HepG2 (cell line): ENCODE results near the gene CMTM1. TPM values are rescaled to one million over a fixed set of nuclear protein-coding genes. Genes with fewer than 3 reads are reported as not detected.

ENCODE experiments used
- ATAC-seq: fragments of 200-7000 bp; cut with Tn5 transposase; 3 replicates; pipeline ENCODE4 v1.9.1; 2020; ENCODE audit warnings: mild to moderate bottlenecking, moderate library complexity
- BruUV-seq: library from RNA; stranded (reverse); fragments of 400-500 nt; replicated peaks from 2 replicates; lab custom pipeline; 2021; lab: Mats Ljungman, UMichigan
- CTCF ChIA-PET: fragments of 300-600 bp; formaldehyde crosslinking; extraction: SDS; loops from one replicate; lab custom pipeline; 2021; ENCODE audit warnings: low total read pairs, inconsistent platforms, low intra/inter-chr PET ratio; lab: Yijun Ruan, JAX
- POLR2A ChIA-PET: fragments of 350-600 bp; sonication (Branson Sonifier 250); formaldehyde crosslinking; loops from one replicate; lab custom pipeline; 2020; ENCODE audit warnings: antibody characterized with exemption, inconsistent platforms; lab: Yijun Ruan, JAX
- DNase-seq: peaks from one replicate; pipeline ENCODE4 v3.0.0-alpha.2; 2015; ENCODE audit warnings: low spot score
- FAIRE-seq: peaks from 3 replicates; lab custom pipeline; 2011; peaks lifted over from hg19 to GRCh38; lab: Jason Lieb, UNC
- H2AFZ ChIP-seq: one replicate; pipeline ENCODE4 v1.6.1; 2011; ENCODE audit warnings: low read length, inconsistent platforms
- H3K27ac ChIP-seq: fragments of 300-600 bp; 3 replicates; pipeline ENCODE4 v1.8.0; 2011; ENCODE audit warnings: mixed run types, mild to moderate bottlenecking, mixed read lengths, low read length, inconsistent platforms; ENCODE audit not compliant: insufficient read depth; ENCODE audit errors: extremely low read length
- H3K27me3 ChIP-seq, 2 experiments: fragments of 200-600 bp in 1 of 2; 2 replicates in 1 of 2; 3 replicates in 1 of 2; pipeline versions ENCODE4 v1.6.0 to v1.8.0; 2011; ENCODE audit warnings: low read length in 2 of 2, mild to moderate bottlenecking in 2 of 2, moderate library complexity in 2 of 2, inconsistent platforms in 1 of 2; ENCODE audit not compliant: insufficient read depth in 2 of 2, control insufficient read depth in 1 of 2
- H3K36me3 ChIP-seq, 2 experiments: fragments of 200-600 bp in 1 of 2; replicated peaks in 1 of 2; 2 replicates in 1 of 2; 3 replicates in 1 of 2; pipeline versions ENCODE4 v1.5.1 to v1.8.0; 2011; ENCODE audit warnings: low read length in 2 of 2, inconsistent platforms in 1 of 2; ENCODE audit not compliant: insufficient read depth in 2 of 2, control insufficient read depth in 1 of 2
- H3K4me1 ChIP-seq: 2 replicates; pipeline ENCODE4 v1.5.1; 2012; ENCODE audit warnings: low read length, inconsistent platforms; ENCODE audit not compliant: insufficient read depth
- H3K4me2 ChIP-seq: 2 replicates; pipeline ENCODE4 v1.6.0; 2011; ENCODE audit warnings: low read depth, low read length, inconsistent platforms
- H3K4me3 ChIP-seq, 3 experiments: fragments of 200-600 bp in 1 of 3; sonication (generic), shearing (Covaris generic) in 1 of 3; replicated peaks in 1 of 3; 2 replicates each; pipeline ENCODE4 v1.5.1; 2011 to 2016; ENCODE audit warnings: low read length in 3 of 3, inconsistent platforms in 2 of 3, low read depth in 2 of 3, mild to moderate bottlenecking in 2 of 3, control low read depth in 1 of 3, mixed read lengths in 1 of 3; ENCODE audit not compliant: insufficient read depth in 1 of 3
- H3K79me2 ChIP-seq: one replicate; pipeline ENCODE4 v1.6.1; 2011; ENCODE audit warnings: low read length, inconsistent platforms; ENCODE audit not compliant: insufficient read depth
- H3K9ac ChIP-seq: 2 replicates; pipeline ENCODE4 v1.6.0; 2011; ENCODE audit warnings: mild to moderate bottlenecking, low read depth, low read length, inconsistent platforms; ENCODE audit not compliant: insufficient read depth
- H3K9me3 ChIP-seq: 2 replicates; pipeline ENCODE4 v1.5.1; 2012; ENCODE audit warnings: mild to moderate bottlenecking, low read length
- H4K20me1 ChIP-seq: 2 replicates; pipeline ENCODE4 v1.6.0; 2011; ENCODE audit warnings: inconsistent platforms, mild to moderate bottlenecking, low read length, moderate library complexity; ENCODE audit not compliant: insufficient read depth
- BRF2 ChIP-seq: sonication (generic); formaldehyde crosslinking; IDR thresholded peaks from 2 replicates; pipeline ENCODE4 v1.8.1; 2022; ENCODE audit warnings: mild to moderate bottlenecking, missing genetic modification reagents
- KDM5A ChIP-seq: fragments of 200-600 bp; sonication (generic); IDR thresholded peaks from 2 replicates; pipeline ENCODE4 v1.7.0; 2018; ENCODE audit warnings: antibody characterized with exemption, mild to moderate bottlenecking, low read length, borderline replicate concordance
- MIER2 ChIP-seq: IDR thresholded peaks from 2 replicates; pipeline ENCODE4 v1.6.1; 2016; ENCODE audit warnings: missing biosample characterization, missing genetic modification reagents
- PAF1 ChIP-seq: IDR thresholded peaks from 2 replicates; pipeline ENCODE4 v1.6.1; 2016; ENCODE audit warnings: missing genetic modification reagents, missing compliant biosample characterization
- PHF20 ChIP-seq: sonication (generic); formaldehyde crosslinking; IDR thresholded peaks from 2 replicates; pipeline ENCODE4 v1.5.0; 2020; ENCODE audit warnings: mild to moderate bottlenecking, missing genetic modification reagents
- PHF8 ChIP-seq: sonication (generic); formaldehyde crosslinking; IDR thresholded peaks from 2 replicates; pipeline ENCODE4 v1.5.0; 2020; ENCODE audit warnings: missing genetic modification reagents
- RAD21 ChIP-seq: fragments of 450-650 bp; formaldehyde crosslinking; IDR thresholded peaks from 2 replicates; pipeline ENCODE4 v1.5.0; 2020; ENCODE audit warnings: mild to moderate bottlenecking
- RARG ChIP-seq: sonication (generic); formaldehyde crosslinking; IDR thresholded peaks from 2 replicates; pipeline ENCODE4 v1.4.0; 2020; ENCODE audit warnings: low read depth, mild to moderate bottlenecking, missing genetic modification reagents
- SIX4 ChIP-seq: sonication (generic); formaldehyde crosslinking; IDR thresholded peaks from 2 replicates; pipeline ENCODE4 v1.4.0; 2020; ENCODE audit warnings: missing genetic modification reagents
- SP4 ChIP-seq: sonication (generic); formaldehyde crosslinking; IDR thresholded peaks from 2 replicates; pipeline ENCODE4 v1.8.1; 2023; ENCODE audit warnings: mild to moderate bottlenecking, missing genetic modification reagents
- SRSF9 ChIP-seq: fragments of 200-400 bp; formaldehyde crosslinking; IDR thresholded peaks from 2 replicates; pipeline ENCODE4 v1.6.1; 2018; ENCODE audit warnings: borderline replicate concordance, mild to moderate bottlenecking, low read depth, low read length; ENCODE audit not compliant: insufficient read depth, poor library complexity, severe bottlenecking
- TCF7L2 ChIP-seq: IDR thresholded peaks from 2 replicates; pipeline ENCODE4 v1.6.1; 2011; ENCODE audit warnings: mild to moderate bottlenecking, low read depth, low read length, moderate library complexity
- TOPORS ChIP-seq: sonication (generic); formaldehyde crosslinking; IDR thresholded peaks from 2 replicates; pipeline ENCODE4 v1.8.0; 2023; ENCODE audit warnings: mild to moderate bottlenecking, missing genetic modification reagents
- XRCC5 ChIP-seq: fragments of 200-400 bp; formaldehyde crosslinking; optimal IDR thresholded peaks from 2 replicates; pipeline ENCODE3; 2017; ENCODE audit warnings: mild to moderate bottlenecking, low read length
- ZBTB7A ChIP-seq: sonication (generic); formaldehyde crosslinking; IDR thresholded peaks from 2 replicates; pipeline ENCODE4 v1.8.0; 2022; ENCODE audit warnings: mild to moderate bottlenecking, missing genetic modification reagents
- ZNF333 ChIP-seq: sonication (generic); formaldehyde crosslinking; IDR thresholded peaks from 2 replicates; pipeline ENCODE4 v1.4.0; 2020; ENCODE audit warnings: mild to moderate bottlenecking, missing genetic modification reagents, borderline replicate concordance
- ZNF484 ChIP-seq: sonication (generic); formaldehyde crosslinking; IDR thresholded peaks from 2 replicates; pipeline ENCODE4 v1.5.1; 2020; ENCODE audit warnings: mild to moderate bottlenecking, low read depth, missing genetic modification reagents, borderline replicate concordance
- WGBS: methylation state at CpG from one replicate; pipeline ENCODE4 v1.1.6; 2017; ENCODE audit warnings: low lambda C conversion rate; 5-methylcytosine and 5-hydroxymethylcytosine counted together
- in situ Hi-C: cut with HindIII; loops from 2 replicates; pipeline ENCODE4 v1.10.0; 2017; ENCODE audit warnings: low pct_unique_long_range_greater_than_20kb; ENCODE audit not compliant: extremely low pct_ligation_motif_present
- intact Hi-C: fragments of 100-400 bp; cut with micrococcal nuclease; formaldehyde crosslinking; loops from one replicate; pipeline ENCODE4 v1.10.0; 2022; ENCODE audit not compliant: unreplicated experiment
- polyA plus RNA-seq, 8 experiments: library from polyadenylated mRNA; depleted of rRNA in 3 of 8; stranded (reverse) in 7 of 8; unstranded in 1 of 8; fragments of >200 nt; fragmentation: Illumina TruSeq in 4 of 8; extraction: Trizol in 4 of 8; gene quantifications; 2 replicates each; pipeline versions ENCODE4 v1.2.1 to v1.2.3, GENCODE V29; 2011 to 2016; ENCODE audit warnings: low read depth in 4 of 8, missing spikeins in 1 of 8, mixed read lengths in 1 of 8; ENCODE audit not compliant: insufficient read depth in 1 of 8
- total RNA-seq, 5 experiments: library from RNA; depleted of rRNA; stranded (reverse); fragments of >200 nt; fragmentation: Illumina TruSeq; extraction: Trizol; gene quantifications; 2 replicates each; pipeline ENCODE4 v1.2.3, GENCODE V29; 2016; ENCODE audit warnings: low read depth in 1 of 5
- TF ChIP-seq, protein P1 (sequence below): sonication (generic); formaldehyde crosslinking; IDR thresholded peaks from 2 replicates; pipeline ENCODE4 v1.5.1; 2020; ENCODE audit warnings: mild to moderate bottlenecking, missing genetic modification reagents, borderline replicate concordance
- TF ChIP-seq, protein P2 (sequence below): sonication (generic); formaldehyde crosslinking; IDR thresholded peaks from 2 replicates; pipeline ENCODE4 v1.9.0; 2021; ENCODE audit warnings: missing genetic modification reagents, borderline replicate concordance

Gene CMTM1
- total and polyA plus RNA-seq, 2 of the 13 experiments (the other 11 are each of a cell fraction or from before 2014, with no cell fraction given), result 1.7 to 2.9 TPM

DNA sequence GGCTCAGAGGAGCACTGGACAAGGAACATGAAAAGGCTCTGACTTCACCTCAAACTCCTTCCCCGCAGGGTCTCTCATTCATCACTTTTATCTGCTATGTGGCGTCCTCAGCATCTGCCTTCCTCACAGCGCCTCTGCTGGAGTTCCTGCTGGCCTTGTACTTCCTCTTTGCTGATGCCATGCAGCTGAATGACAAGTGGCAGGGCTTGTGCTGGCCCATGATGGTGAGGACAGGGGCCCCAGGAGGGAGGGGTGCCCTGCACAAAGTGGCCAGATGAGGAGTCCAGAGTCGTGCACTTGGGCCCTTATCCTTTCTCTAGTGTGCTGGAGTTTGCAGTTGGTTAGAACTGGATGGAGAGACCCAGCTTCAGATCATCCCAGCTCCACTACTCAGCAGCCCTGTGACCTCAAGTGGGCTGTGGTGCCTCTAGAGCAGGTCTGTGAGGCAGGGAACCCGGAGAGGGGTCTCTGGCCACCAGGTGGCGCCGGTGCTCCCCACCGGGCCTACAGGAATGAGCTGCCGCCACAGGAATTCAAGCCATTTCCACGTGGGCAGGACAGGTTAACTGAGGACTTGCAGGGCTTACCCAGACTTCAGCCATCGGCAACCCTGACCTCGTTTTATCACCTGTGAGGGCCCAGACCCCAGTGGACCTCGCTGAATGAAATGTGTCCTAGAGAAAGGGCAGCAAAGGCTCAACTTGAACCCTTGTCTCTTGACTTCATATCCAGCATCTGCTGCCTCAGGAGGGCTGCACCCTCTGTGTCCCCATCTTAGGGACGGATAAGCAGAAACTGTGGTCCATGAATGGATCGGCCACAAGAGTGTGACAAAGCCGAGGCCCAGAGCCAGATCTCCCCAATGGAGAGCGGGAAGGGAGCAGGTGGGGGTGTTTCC, 42.3 kb downstream of the CMTM1 start:
- no peak overlapping the region for H3K4me3 ChIP-seq
- 0 out of 2 replicates have a peak overlapping the region, but pooled peaks have one; percentile 15 for H3K4me2 ChIP-seq
- FAIRE-seq (peak; percentile 88), DNase-seq (peak; percentile 93), ATAC-seq (peak; percentile 73)
- H3K79me2 ChIP-seq, result peaks cover 9% of the 10 kb centered on the region
- POLR2A ChIA-PET, result interaction anchor here (0.6 to 2.1 kb wide), 9 partner anchors 9 to 202 kb away, joined by 3 to 15 read pairs (median 4); partner anchors contain the start of gene CKLF
- H3K4me1 ChIP-seq, result peaks cover 40% of the 10 kb centered on the region
- no peaks in the 10 kb centered on the region for H3K9me3 ChIP-seq
- intact Hi-C loops (loop anchor here (1.0 to 2.0 kb wide), 6 partner anchors 43 to 265 kb away; no protein-coding TSS in a partner anchor), in situ Hi-C loops (loop anchor here (5.0 kb wide), 2 partner anchors 84 to 259 kb away; no protein-coding TSS in a partner anchor)
- WGBS, result 69% methylated on average over 9 of the region's 17 CpGs
- peak overlapping the region; percentile 61 for H3K27ac ChIP-seq
- H3K36me3 ChIP-seq, result peaks cover 23 to 43% of the 10 kb centered on the region in 2 experiments
- peaks cover 13% of the 10 kb centered on the region; the same call in 1 of the 2 replicates for H4K20me1 ChIP-seq
- H3K27me3 ChIP-seq, result no peaks in the 10 kb centered on the region
- CTCF ChIA-PET, result interaction anchor here (0.9 to 3.0 kb wide), 5 partner anchors 42 to 259 kb away, joined by 3 to 12 read pairs (median 8); partner anchors contain the start of gene CMTM4
- BruUV-seq, result no TSS peak
- H3K9ac ChIP-seq, result no peak overlapping the region
- H2AFZ ChIP-seq, result no peak overlapping the region
- TF ChIP-seq PHF20 (CRISPR knock-in tag), result no peak; the same call in 1 of the 2 replicates
- TF ChIP-seq PHF8 (CRISPR knock-in tag), result no peak; the same call in 1 of the 2 replicates
- TF ChIP-seq TOPORS (CRISPR knock-in tag), result peak; percentile 59; the same call in 1 of the 2 replicates
- TF ChIP-seq SRSF9, result no peak
- TF ChIP-seq ZNF333 (CRISPR knock-in tag), result 0 out of 2 replicates have a peak, but pooled peaks have one; percentile 79
- no peak for TF ChIP-seq SIX4 (CRISPR knock-in tag)
- peak; percentile 96 for TF ChIP-seq RAD21 (CRISPR knock-in tag)
- 0 out of 2 replicates have a peak, but pooled peaks have one; percentile 32 for TF ChIP-seq SP4 (CRISPR knock-in tag)
- peak; percentile 69; the same call in 1 of the 2 replicates for TF ChIP-seq BRF2
- peak; percentile 99 for TF ChIP-seq XRCC5
- TF ChIP-seq KDM5A, result no peak
- TF ChIP-seq MIER2 (CRISPR knock-in tag), result peak; percentile 61; the same call in 1 of the 2 replicates
- no peak for TF ChIP-seq ZNF484
- TF ChIP-seq ZBTB7A (CRISPR knock-in tag), result peak; percentile 74; the same call in 1 of the 2 replicates
- TF ChIP-seq, protein P1, sequence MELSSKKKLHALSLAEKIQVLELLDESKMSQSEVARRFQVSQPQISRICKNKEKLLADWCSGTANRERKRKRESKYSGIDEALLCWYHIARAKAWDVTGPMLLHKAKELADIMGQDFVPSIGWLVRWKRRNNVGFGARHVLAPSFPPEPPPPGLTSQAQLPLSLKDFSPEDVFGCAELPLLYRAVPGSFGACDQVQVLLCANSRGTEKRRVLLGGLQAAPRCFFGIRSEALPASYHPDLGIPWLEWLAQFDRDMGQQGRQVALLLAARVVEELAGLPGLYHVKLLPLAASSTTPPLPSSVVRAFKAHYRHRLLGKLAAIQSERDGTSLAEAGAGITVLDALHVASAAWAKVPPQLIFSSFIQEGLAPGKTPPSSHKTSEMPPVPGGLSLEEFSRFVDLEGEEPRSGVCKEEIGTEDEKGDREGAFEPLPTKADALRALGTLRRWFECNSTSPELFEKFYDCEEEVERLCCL (CRISPR knock-in tag), result no peak
- TF ChIP-seq TCF7L2, result no peak
- TF ChIP-seq, protein P2, sequence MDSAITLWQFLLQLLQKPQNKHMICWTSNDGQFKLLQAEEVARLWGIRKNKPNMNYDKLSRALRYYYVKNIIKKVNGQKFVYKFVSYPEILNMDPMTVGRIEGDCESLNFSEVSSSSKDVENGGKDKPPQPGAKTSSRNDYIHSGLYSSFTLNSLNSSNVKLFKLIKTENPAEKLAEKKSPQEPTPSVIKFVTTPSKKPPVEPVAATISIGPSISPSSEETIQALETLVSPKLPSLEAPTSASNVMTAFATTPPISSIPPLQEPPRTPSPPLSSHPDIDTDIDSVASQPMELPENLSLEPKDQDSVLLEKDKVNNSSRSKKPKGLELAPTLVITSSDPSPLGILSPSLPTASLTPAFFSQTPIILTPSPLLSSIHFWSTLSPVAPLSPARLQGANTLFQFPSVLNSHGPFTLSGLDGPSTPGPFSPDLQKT (CRISPR knock-in tag), result no peak
- TF ChIP-seq RARG (CRISPR knock-in tag), result no peak
- TF ChIP-seq PAF1 (CRISPR knock-in tag), result no peak
